Lower leg skin (tissue), 4 donors: ENCODE measurements around the gene ARMC12. TPM values are rescaled to one million over a fixed set of nuclear protein-coding genes. Genes with fewer than 3 reads are reported as not detected.
"Not testable (repeated sequence)": the region's sequence is repeated elsewhere in the genome, so short reads cannot be mapped to it uniquely, and the experiment has no call there.

Experiments
- DNase-seq, 2 donors: peaks; one replicate each; pipeline ENCODE4 v3.0.0-alpha.2; 2019; ENCODE audit warnings: low spot score in 2 of 2
- H3K4me3 ChIP-seq: fragments of 200-600 bp; sonication (generic); 2 replicates; pipeline ENCODE4 v1.5.1; 2017; ENCODE audit warnings: mild to moderate bottlenecking, low read depth; ENCODE audit not compliant: poor library complexity, severe bottlenecking
- POLR2A ChIP-seq, 2 donors: fragments of 450-650 bp; IDR thresholded peaks; one replicate each; pipeline ENCODE4 v1.6.1; 2016 to 2017; ENCODE audit warnings: antibody characterized with exemption in 2 of 2, mild to moderate bottlenecking in 1 of 2, moderate library complexity in 1 of 2
- WGBS, 2 donors: methylation state at CpG; one replicate each; pipeline ENCODE4 v1.1.5; 2018; 5-methylcytosine and 5-hydroxymethylcytosine counted together
- intact Hi-C: fragments of 100-400 bp; cut with DNase I; formaldehyde crosslinking; loops from one replicate; pipeline ENCODE4 v1.15.0; 2023; ENCODE audit warnings: low total_unique reads
- total RNA-seq, 4 donors: library from RNA; depleted of rRNA; stranded (reverse); fragments of >200 nt; gene quantifications; one replicate each; pipeline ENCODE4 v1.1.0, GENCODE V29; 2016
- TF ChIP-seq, protein P1 (sequence below), 3 donors: fragments of 450-650 bp; IDR thresholded peaks; one replicate each; pipeline ENCODE4 v1.5.1; 2016; ENCODE audit warnings: antibody characterized with exemption in 3 of 3, mild to moderate bottlenecking in 3 of 3, moderate library complexity in 2 of 3

ARMC12 gene, protein sequence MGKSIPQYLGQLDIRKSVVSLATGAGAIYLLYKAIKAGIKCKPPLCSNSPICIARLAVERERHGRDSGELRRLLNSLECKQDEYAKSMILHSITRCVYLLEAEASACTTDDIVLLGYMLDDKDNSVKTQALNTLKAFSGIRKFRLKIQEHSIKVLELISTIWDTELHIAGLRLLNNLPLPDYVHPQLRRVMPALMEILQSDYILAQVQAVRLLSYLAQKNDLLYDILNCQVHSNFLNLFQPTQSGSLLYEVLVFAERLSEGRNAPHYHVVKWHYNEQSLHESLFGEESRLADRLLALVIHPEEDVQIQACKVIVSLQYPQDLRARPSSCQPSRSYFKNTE
- total RNA-seq, result under 1 TPM in 1 of 4 donors, not detected in 3; 0.52 TPM

DNA sequence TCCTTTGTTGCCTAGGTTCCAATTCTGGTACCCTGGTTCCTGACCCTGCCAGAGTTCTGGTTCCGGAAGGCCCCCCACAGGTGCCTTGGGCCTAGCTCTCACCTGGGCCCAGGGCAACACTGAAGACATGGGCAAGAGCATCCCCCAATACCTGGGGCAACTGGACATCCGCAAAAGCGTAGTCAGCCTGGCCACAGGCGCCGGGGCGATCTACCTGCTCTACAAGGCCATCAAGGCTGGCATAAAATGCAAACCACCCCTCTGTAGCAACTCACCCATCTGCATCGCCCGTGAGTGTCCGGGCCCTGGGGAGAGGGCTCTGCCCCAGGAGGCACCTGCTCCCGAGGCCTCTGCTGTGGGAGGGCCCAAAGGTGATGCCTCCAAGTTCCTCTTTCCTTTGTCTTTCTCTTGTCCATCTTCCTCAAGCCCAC, at the start of gene ARMC12:
TSS of gene ARMC12 (plus strand) at position 51 of the 431 bp plus-strand sequence. CDS start at position 128, 77 bp downstream.
- no peak for DNase-seq
- 91 to 92% methylated on average over 10 of the region's 10 CpGs for WGBS, 2 donors
- TF ChIP-seq POLR2A (IDR thresholded peaks at IDR 0.05), result no peak
- TF ChIP-seq, protein P1, sequence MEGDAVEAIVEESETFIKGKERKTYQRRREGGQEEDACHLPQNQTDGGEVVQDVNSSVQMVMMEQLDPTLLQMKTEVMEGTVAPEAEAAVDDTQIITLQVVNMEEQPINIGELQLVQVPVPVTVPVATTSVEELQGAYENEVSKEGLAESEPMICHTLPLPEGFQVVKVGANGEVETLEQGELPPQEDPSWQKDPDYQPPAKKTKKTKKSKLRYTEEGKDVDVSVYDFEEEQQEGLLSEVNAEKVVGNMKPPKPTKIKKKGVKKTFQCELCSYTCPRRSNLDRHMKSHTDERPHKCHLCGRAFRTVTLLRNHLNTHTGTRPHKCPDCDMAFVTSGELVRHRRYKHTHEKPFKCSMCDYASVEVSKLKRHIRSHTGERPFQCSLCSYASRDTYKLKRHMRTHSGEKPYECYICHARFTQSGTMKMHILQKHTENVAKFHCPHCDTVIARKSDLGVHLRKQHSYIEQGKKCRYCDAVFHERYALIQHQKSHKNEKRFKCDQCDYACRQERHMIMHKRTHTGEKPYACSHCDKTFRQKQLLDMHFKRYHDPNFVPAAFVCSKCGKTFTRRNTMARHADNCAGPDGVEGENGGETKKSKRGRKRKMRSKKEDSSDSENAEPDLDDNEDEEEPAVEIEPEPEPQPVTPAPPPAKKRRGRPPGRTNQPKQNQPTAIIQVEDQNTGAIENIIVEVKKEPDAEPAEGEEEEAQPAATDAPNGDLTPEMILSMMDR (IDR thresholded peaks at IDR 0.05), result no peak
- intact Hi-C loops, result loop anchor here (5.0 kb wide), 2 partner anchors 155 to 215 kb away; no protein-coding TSS in a partner anchor
- no peak within 1 kb of the TSS for H3K4me3 ChIP-seq

DNA sequence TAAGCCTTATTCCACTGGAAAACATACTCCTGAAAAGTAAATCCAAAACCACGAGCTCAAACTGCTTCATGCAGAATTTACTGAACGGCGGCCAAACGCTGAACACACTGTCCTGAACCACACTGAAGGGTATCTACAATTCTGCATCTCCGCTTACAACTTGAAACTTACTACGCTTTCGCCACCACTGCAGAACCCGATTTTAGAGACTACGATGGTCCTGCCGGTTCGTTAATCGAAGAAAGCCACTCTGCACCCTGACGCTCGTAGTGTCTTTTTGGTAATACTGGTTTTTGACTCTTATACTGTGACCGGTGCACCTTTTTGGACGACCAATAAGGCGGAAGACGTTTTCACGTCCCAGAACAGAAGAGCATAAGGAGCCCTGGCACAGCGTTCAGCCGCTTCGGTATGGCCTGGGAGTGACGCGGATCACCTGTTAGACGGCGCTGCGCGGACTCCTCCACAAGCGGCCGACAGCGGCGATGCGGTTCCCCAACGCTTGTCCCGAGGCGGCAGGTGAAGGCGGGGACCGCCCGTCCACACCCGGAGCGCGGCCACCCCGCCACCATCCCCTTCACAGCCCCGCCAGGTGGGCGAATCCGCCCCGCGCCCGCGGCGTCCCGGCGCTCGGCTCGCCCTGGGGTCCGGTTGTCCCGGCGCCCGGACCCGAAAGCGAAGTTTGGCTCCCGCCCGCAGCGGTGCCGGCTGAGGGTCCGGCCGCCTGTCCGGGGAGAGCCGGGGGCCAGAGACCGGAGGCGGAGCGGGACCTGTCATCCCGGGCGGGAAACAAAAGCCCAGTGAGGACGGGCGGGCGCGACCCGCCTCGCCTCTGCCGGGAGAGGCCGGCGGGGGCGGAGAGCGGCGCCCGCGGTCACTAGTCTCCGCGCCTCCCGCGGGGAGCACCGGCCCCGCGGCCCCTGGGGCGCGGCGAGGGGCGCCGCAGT, 48.9 kb upstream of the ARMC12 start:
- 0 to 1% methylated on average over 28 to 87 of the region's 100 CpGs for WGBS, 2 donors
- peak overlapping the region; percentile 98 for H3K4me3 ChIP-seq
- intact Hi-C loops, result loop anchor here (2.0 kb wide), 1 partner anchor 39 kb away; no protein-coding TSS in a partner anchor
- DNase-seq, result peak in 1 of 2 donors; percentile 37
- TF ChIP-seq, protein P1 (IDR thresholded peaks at IDR 0.05), result no peak
- TF ChIP-seq POLR2A (IDR thresholded peaks at IDR 0.05), result no peak

DNA sequence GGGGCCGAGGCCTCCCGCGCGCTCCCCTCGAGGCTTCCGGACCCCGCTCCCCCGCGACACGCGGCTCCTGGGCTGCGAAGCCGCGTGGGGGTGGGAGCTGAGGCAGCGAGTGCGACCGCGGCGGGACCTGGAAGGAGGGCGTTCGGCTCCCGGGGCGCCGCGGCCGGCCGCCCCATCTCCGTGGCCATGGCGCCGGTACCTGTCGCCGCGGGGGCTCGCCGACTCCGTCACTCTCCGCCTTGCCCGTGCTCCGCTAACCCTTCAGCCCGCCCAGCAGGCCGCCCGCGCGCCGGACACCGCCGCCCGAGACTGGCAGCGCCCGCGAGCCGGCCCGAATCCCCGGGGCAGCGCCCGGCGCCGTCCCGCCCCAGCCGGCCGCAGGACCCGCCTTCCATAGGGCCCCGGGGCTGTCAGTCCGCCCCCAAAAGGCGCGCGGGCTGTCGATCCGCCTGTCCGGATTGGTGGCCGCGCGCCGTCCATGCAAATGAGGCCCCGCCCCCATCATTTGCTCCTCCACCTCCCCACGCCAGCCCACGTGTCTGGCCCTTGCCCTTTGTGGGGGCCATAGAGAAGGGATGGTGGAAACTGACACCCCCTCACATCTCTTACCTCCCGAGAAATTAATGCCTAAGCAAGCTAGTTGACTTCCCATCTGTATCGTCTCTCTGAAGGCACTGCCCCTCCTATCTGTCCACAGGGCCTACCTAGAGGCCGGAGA, 48.1 kb upstream of the ARMC12 start, which contains the start of gene FKBP5:
TSS of gene FKBP5 (minus strand) at position 311 of the 718 bp plus-strand sequence. CDS start 46,091 bp downstream, outside the sequence.
- H3K4me3 ChIP-seq, result peak within 1 kb of the TSS; percentile 98
- intact Hi-C loops, result loop anchor here (2.0 kb wide), 1 partner anchor 38 kb away; no protein-coding TSS in a partner anchor
- 2 to 4% methylated on average over 47 to 60 of the region's 80 CpGs for WGBS, 2 donors
- peak; percentile 96 to 99 for DNase-seq
- TF ChIP-seq, protein P1 (IDR thresholded peaks at IDR 0.05), result no peak
- TF ChIP-seq POLR2A (IDR thresholded peaks at IDR 0.05), result peak in 1 of 2 donors; percentile 72

DNA sequence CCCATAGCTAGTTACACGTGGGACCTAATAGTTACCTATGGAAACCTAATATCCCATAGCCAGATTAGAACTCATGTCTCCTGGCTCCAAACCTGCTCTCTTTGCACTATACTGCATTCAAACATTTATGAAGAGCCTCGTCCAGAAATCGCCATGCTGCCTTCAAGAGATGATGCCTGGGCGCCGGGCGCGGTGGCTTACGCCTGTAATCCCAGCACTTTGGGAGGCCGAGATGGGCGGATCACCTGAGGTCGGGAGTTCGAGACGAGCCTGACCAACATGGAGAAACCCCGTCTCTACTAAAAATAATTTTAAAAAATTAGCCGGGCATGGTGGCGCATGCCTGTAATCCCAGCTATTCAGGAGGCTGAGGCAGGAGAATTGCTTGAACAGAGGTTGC, 46.8 kb upstream of the ARMC12 start:
- WGBS, 2 donors, result 96 to 97% methylated on average over 16 of the region's 16 CpGs
- H3K4me3 ChIP-seq, intact Hi-C loops: not testable (repeated sequence)
- DNase-seq, result peak in 1 of 2 donors; percentile 86

DNA sequence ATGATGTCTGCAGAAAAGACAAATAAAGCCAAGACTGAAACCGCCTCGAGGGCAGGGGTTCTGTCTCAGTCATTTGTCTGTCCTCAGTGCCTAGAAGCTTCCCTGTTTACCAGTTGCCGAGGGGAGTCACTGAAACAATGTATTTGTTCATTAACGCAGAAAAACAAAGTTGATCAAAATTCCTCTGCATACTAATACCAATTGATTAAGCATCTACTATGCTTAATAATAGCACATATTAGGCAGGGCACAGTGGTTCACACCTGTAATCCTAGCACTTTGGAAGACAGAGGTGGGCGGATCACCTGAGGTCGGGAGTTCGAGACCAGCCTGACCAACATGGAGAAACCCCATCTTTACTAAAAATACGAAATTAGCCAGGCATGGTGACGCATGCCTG, 46.3 kb upstream of the ARMC12 start:
- intact Hi-C loops, result no loop called here

More for the DNA sequence above, 46.3 kb upstream of the ARMC12 start:
- H3K4me3 ChIP-seq, result no peak overlapping the region
- DNase-seq, result no peak
- TF ChIP-seq, protein P1 (IDR thresholded peaks at IDR 0.05), result no peak
- TF ChIP-seq POLR2A (IDR thresholded peaks at IDR 0.05), result no peak
- WGBS, 2 donors, result 90 to 93% methylated on average over 9 of the region's 9 CpGs
